B cell (primary cell): ENCODE data around the gene FUT9. TPM values are rescaled to one million over a fixed set of nuclear protein-coding genes. Genes with fewer than 3 reads are reported as not detected.

Experiments
- ATAC-seq: fragments of 200-7000 bp; cut with Tn5 transposase; one replicate; pipeline ENCODE4 v1.10.0; 2021; ENCODE audit warnings: low read depth, mild to moderate bottlenecking, moderate number of reproducible peaks, moderate library complexity
- CTCF ChIA-PET: fragments of 350-600 bp; sonication (Branson Sonifier 250); formaldehyde crosslinking; loops from one replicate; lab custom pipeline; 2021; ENCODE audit warnings: antibody characterized with exemption, inconsistent platforms; lab: Charles Lee
- POLR2A ChIA-PET: fragments of 350-600 bp; sonication (Branson Sonifier 250); formaldehyde crosslinking; loops from one replicate; lab custom pipeline; 2021; ENCODE audit warnings: antibody characterized with exemption; lab: Charles Lee
- DNase-seq: peaks from one replicate; pipeline ENCODE4 v3.0.0; 2013
- H2AFZ ChIP-seq: 2 replicates; pipeline ENCODE4 v1.6.1; 2012; ENCODE audit warnings: mild to moderate bottlenecking, low read depth, low read length; ENCODE audit not compliant: insufficient read depth, poor library complexity, severe bottlenecking
- H3K27ac ChIP-seq, 2 donors: 1 replicate in 1 of 2; 2 replicates in 1 of 2; pipeline ENCODE4 v1.5.1; 2012 to 2013; ENCODE audit warnings: low read length in 2 of 2, mild to moderate bottlenecking in 2 of 2, moderate library complexity in 1 of 2
- H3K27me3 ChIP-seq, 4 experiments: fragments of 200-600 bp in 1 of 4; sonication (generic) in 1 of 4; replicated peaks in 1 of 4; 1 replicate in 2 of 4; 2 replicates in 2 of 4; pipeline versions ENCODE4 v1.6.1 to v1.7.0; 2013 to 2016; ENCODE audit warnings: low read length in 3 of 4, mild to moderate bottlenecking in 2 of 4, mixed read lengths in 1 of 4, moderate library complexity in 1 of 4; ENCODE audit not compliant: insufficient read depth in 4 of 4, control insufficient read depth in 3 of 4; ENCODE audit errors: control extremely low read depth in 1 of 4
- H3K36me3 ChIP-seq, 2 experiments: replicated peaks in 1 of 2; 1 replicate in 1 of 2; 2 replicates in 1 of 2; pipeline versions ENCODE4 v1.6.1 to v1.7.1; 2013; ENCODE audit warnings: low read length in 1 of 2; ENCODE audit not compliant: insufficient read depth in 2 of 2, control insufficient read depth in 1 of 2; ENCODE audit errors: control extremely low read depth in 1 of 2, extremely low read depth in 1 of 2
- H3K4me1 ChIP-seq, 2 donors: fragments of 200-600 bp in 1 of 2; sonication (generic) in 1 of 2; 1 replicate in 1 of 2; 2 replicates in 1 of 2; pipeline versions ENCODE4 v1.5.1 to v1.6.1; 2013 to 2017; ENCODE audit warnings: low read length in 2 of 2; ENCODE audit not compliant: control insufficient read depth in 2 of 2, insufficient read depth in 2 of 2
- H3K4me2 ChIP-seq: replicated peaks from 2 replicates; pipeline ENCODE3; 2012; ENCODE audit warnings: mild to moderate bottlenecking, low read depth, low read length; ENCODE audit not compliant: poor library complexity, severe bottlenecking
- H3K4me3 ChIP-seq, 5 experiments: fragments of 200-600 bp in 1 of 5; sonication (generic) in 1 of 5; 1 replicate in 3 of 5; 2 replicates in 2 of 5; pipeline versions ENCODE4 v1.5.1 to v1.7.0; 2011 to 2016; ENCODE audit warnings: low read length in 4 of 5, mild to moderate bottlenecking in 4 of 5, low read depth in 2 of 5, control low read depth in 1 of 5, moderate library complexity in 1 of 5; ENCODE audit not compliant: insufficient read depth in 1 of 5; ENCODE audit errors: control extremely low read depth in 1 of 5, extremely low read depth in 1 of 5
- H3K79me2 ChIP-seq: fragments of 200-600 bp; sonication (generic); one replicate; pipeline ENCODE4 v1.6.0; 2016; ENCODE audit warnings: low read length; ENCODE audit not compliant: control insufficient read depth, insufficient read depth
- H3K9ac ChIP-seq: fragments of 200-600 bp; sonication (generic); 2 replicates; pipeline ENCODE4 v1.6.1; 2017; ENCODE audit warnings: mild to moderate bottlenecking, low read length, moderate library complexity
- H3K9me3 ChIP-seq, 3 donors: one replicate each; pipeline versions ENCODE4 v1.6.1 to v1.7.1; 2013; ENCODE audit warnings: low read length in 2 of 3; ENCODE audit not compliant: control insufficient read depth in 2 of 3, insufficient read depth in 1 of 3; ENCODE audit errors: control extremely low read depth in 1 of 3
- H4K20me1 ChIP-seq: 2 replicates; pipeline ENCODE4 v1.6.0; 2012; ENCODE audit warnings: mild to moderate bottlenecking, low read length; ENCODE audit not compliant: insufficient read depth, control insufficient read depth, poor library complexity, severe bottlenecking
- H3K27ac Mint-ChIP-seq: one replicate; pipeline ENCODE4 v1.8.0; 2021; ENCODE audit warnings: mixed read lengths
- H3K27me3 Mint-ChIP-seq: one replicate; pipeline ENCODE4 v1.8.0; 2021; ENCODE audit warnings: mixed read lengths
- H3K4me1 Mint-ChIP-seq: one replicate; pipeline ENCODE4 v1.8.0; 2021; ENCODE audit warnings: mixed read lengths
- H3K4me3 Mint-ChIP-seq: one replicate; pipeline ENCODE4 v1.8.0; 2021; ENCODE audit warnings: mixed read lengths
- H3K9me3 Mint-ChIP-seq: one replicate; pipeline ENCODE4 v1.8.0; 2022; ENCODE audit warnings: mixed read lengths; ENCODE audit not compliant: insufficient read depth
- EZH2 ChIP-seq: IDR thresholded peaks from 2 replicates; pipeline ENCODE4 v1.6.1; 2012; ENCODE audit warnings: borderline replicate concordance, low read depth, mild to moderate bottlenecking, moderate library complexity, low read length; ENCODE audit not compliant: insufficient read depth, poor library complexity, severe bottlenecking
- WGBS: methylation state at CpG from one replicate; pipeline ENCODE4 v1.1.5; 2013; ENCODE audit warnings: missing lambda C conversion rate; ENCODE audit not compliant: insufficient coverage; 5-methylcytosine and 5-hydroxymethylcytosine counted together
- intact Hi-C: fragments of 100-400 bp; cut with micrococcal nuclease; formaldehyde crosslinking; loops from one replicate; pipeline ENCODE4 v1.10.0; 2022
- polyA plus RNA-seq: library from polyadenylated mRNA; depleted of rRNA; stranded (reverse); fragments of >200 nt; gene quantifications from 2 replicates; pipeline ENCODE4 v1.2.3, GENCODE V29; 2012
- total RNA-seq, 2 donors: library from RNA; stranded (reverse); fragments of 120-200 nt in 1 of 2; gene quantifications; 1 replicate in 1 of 2; 2 replicates in 1 of 2; pipeline versions ENCODE4 v1.2.3 to v1.2.4, GENCODE V29; 2013 to 2022
- TF ChIP-seq, protein P1 (sequence below): fragments of 200-600 bp; IDR thresholded peaks from one replicate; pipeline ENCODE4 v1.8.0; 2022; ENCODE audit warnings: antibody characterized with exemption, mild to moderate bottlenecking

FUT9 gene
- total and polyA plus RNA-seq, 2 donors (not counting 1 experiment from before 2014, with no cell fraction given): not detected

DNA sequence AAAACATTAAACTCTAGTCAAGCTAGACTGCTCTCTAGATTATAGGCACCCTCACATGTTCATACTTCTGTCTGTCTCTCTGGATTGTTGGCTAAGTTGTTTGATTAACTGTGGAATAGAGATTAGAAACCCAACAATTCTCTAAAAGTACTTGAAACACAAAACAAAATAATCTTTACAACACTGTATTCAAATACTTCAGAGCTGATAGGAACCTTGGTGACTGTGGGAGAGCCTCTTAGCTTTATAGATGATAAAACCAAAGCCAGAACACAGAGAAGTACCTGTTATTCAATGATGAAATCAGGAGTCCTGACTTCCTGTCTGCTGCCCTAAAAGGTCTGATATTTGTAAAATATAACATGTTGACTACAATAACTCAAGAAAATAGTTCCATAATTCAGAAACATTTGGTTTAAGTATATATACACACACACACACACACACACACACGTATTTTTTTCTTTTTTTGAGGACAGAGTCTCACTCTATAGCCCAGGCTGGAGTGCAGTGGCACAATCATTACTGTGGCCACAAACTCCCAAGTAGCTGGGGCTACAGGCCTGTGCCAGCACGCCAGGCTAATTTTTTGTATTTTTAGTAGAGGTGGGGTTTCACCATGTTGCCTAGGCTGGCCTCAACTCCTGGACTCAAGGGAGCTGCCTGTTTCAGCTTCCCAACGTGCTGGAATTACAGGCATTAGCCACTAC lies 222.0 kb downstream of the FUT9 start:
- ChIA-PET CTCF (interaction anchor here (0.5 kb wide), 1 partner anchor 884 kb away, joined by 3 read pairs; no protein-coding TSS in a partner anchor), POLR2A (no interaction called here)
- H2AFZ ChIP-seq: no peak overlapping the region
- H3K4me1 ChIP-seq: no peaks in the 10 kb centered on the region
- H3K4me2 ChIP-seq: no peak overlapping the region
- no CpG with 5 or more reads among the region's 3 CpGs for WGBS
- Mint-ChIP-seq H3K9me3 (no peaks in the 10 kb centered on the region), H3K4me3 (no peak overlapping the region), H3K27ac (no peak overlapping the region), H3K4me1 (no peaks in the 10 kb centered on the region), H3K27me3 (no peaks in the 10 kb centered on the region)
- H3K9ac ChIP-seq: no peak overlapping the region
- no peaks in the 10 kb centered on the region for H3K79me2 ChIP-seq
- H3K27ac ChIP-seq: no peak overlapping the region
- no peaks in the 10 kb centered on the region for H3K9me3 ChIP-seq
- no peak for ATAC-seq
- intact Hi-C loops: no loop called here
- H3K36me3 ChIP-seq: no peaks in the 10 kb centered on the region
- no peak for TF ChIP-seq EZH2
- TF ChIP-seq, protein P1, sequence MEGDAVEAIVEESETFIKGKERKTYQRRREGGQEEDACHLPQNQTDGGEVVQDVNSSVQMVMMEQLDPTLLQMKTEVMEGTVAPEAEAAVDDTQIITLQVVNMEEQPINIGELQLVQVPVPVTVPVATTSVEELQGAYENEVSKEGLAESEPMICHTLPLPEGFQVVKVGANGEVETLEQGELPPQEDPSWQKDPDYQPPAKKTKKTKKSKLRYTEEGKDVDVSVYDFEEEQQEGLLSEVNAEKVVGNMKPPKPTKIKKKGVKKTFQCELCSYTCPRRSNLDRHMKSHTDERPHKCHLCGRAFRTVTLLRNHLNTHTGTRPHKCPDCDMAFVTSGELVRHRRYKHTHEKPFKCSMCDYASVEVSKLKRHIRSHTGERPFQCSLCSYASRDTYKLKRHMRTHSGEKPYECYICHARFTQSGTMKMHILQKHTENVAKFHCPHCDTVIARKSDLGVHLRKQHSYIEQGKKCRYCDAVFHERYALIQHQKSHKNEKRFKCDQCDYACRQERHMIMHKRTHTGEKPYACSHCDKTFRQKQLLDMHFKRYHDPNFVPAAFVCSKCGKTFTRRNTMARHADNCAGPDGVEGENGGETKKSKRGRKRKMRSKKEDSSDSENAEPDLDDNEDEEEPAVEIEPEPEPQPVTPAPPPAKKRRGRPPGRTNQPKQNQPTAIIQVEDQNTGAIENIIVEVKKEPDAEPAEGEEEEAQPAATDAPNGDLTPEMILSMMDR: no peak
- DNase-seq: no peak
- no peaks in the 10 kb centered on the region for H3K27me3 ChIP-seq
- no peaks in the 10 kb centered on the region for H4K20me1 ChIP-seq
- H3K4me3 ChIP-seq: no peak overlapping the region

DNA sequence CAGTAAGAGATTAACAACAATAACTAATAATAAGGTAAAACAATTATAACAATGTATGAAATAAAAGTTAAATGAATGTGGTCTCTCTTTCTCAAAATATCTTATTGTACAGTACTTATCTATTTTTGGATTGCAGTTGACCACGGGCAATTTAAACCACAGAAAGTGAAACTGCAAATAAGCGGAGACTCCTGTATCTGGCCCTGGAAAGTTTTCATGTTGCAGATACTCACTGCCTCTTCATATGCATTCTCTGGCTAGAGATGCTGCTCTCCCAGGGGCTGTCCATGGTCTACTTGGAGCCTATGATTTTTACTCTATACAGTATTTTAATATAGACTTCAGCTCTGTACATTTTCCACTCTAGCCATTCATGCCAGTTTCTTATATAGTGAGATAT lies 230.8 kb downstream of the FUT9 start:
- POLR2A ChIA-PET: no interaction called here
- no peak for DNase-seq

More for the DNA sequence above, 230.8 kb downstream of the FUT9 start:
- CTCF ChIA-PET: no interaction called here
- Histone ChIP-seq H3K27ac (no peak overlapping the region), H3K4me2 (no peak overlapping the region), H3K9ac (no peak overlapping the region), H3K79me2 (no peaks in the 10 kb centered on the region), H3K4me1 (no peaks in the 10 kb centered on the region), H3K4me3 (no peak overlapping the region), H4K20me1 (no peaks in the 10 kb centered on the region), H3K27me3 (no peaks in the 10 kb centered on the region), H2AFZ (no peak overlapping the region), H3K9me3 (no peaks in the 10 kb centered on the region), H3K36me3 (no peaks in the 10 kb centered on the region)
- no peak overlapping the region for H3K4me3 Mint-ChIP-seq
- TF ChIP-seq, protein P1: no peak
- no peak for TF ChIP-seq EZH2
- intact Hi-C loops: no loop called here
- no peak for ATAC-seq
- no peaks in the 10 kb centered on the region for H3K27me3 Mint-ChIP-seq
- no peaks in the 10 kb centered on the region for H3K9me3 Mint-ChIP-seq
- WGBS: 71% methylated on average over 1 of the region's 2 CpGs
- H3K4me1 Mint-ChIP-seq: no peaks in the 10 kb centered on the region
- H3K27ac Mint-ChIP-seq: no peak overlapping the region
